SK-N-MC (cell line): ENCODE measurements around the gene DYNLT2.

ENCODE experiments used
- EZH2 ChIP-seq: fragments of 200-600 bp; sonication (generic); IDR thresholded peaks from one replicate; pipeline ENCODE4 v1.6.1; 2017; ENCODE audit warnings: antibody characterized with exemption
- POLR2AphosphoS5 ChIP-seq: IDR thresholded peaks from 2 replicates; pipeline ENCODE4 v1.6.1; 2012; ENCODE audit warnings: mild to moderate bottlenecking, low read depth, low read length, borderline replicate concordance

GRCh38 chr6:169800668-169801395 is 49.5 kb upstream of the DYNLT2 start:
- TF ChIP-seq EZH2, result no peak
- no peak for TF ChIP-seq POLR2AphosphoS5
